HEK293 (cell line): ENCODE results near the gene SNTG2.

Experiments used
- CTCF ChIP-seq: fragments of 450-650 bp; formaldehyde crosslinking; IDR thresholded peaks from 2 replicates; pipeline ENCODE4 v1.5.1; 2016; ENCODE audit warnings: missing biosample characterization, missing genetic modification characterization
- IKZF3 ChIP-seq: fragments of 450-650 bp; IDR thresholded peaks from 2 replicates; pipeline ENCODE4 v1.5.0; 2018; ENCODE audit warnings: missing biosample characterization, mild to moderate bottlenecking, missing genetic modification characterization, moderate library complexity
- KLF10 ChIP-seq: fragments of 450-650 bp; IDR thresholded peaks from 2 replicates; pipeline ENCODE4 v1.5.1; 2018; ENCODE audit warnings: missing biosample characterization, mild to moderate bottlenecking, missing genetic modification characterization
- ZBTB1 ChIP-seq: fragments of 450-650 bp; formaldehyde crosslinking; IDR thresholded peaks from 2 replicates; pipeline ENCODE4 v1.5.1; 2016; ENCODE audit warnings: missing biosample characterization, missing genetic modification characterization
- ZNF112 ChIP-seq: fragments of 450-650 bp; formaldehyde crosslinking; IDR thresholded peaks from 2 replicates; pipeline ENCODE4 v1.5.0; 2017; ENCODE audit warnings: missing biosample characterization, missing genetic modification characterization
- ZNF398 ChIP-seq: fragments of 450-650 bp; formaldehyde crosslinking; IDR thresholded peaks from 2 replicates; pipeline ENCODE4 v1.5.1; 2017; ENCODE audit warnings: missing biosample characterization, missing genetic modification characterization
- ZNF645 ChIP-seq: fragments of 450-650 bp; formaldehyde crosslinking; IDR thresholded peaks from 2 replicates; pipeline ENCODE4; 2016; ENCODE audit warnings: missing biosample characterization, missing genetic modification characterization
- ZNF776 ChIP-seq: fragments of 450-650 bp; formaldehyde crosslinking; IDR thresholded peaks from 2 replicates; pipeline ENCODE4 v1.5.0; 2017; ENCODE audit warnings: missing biosample characterization, missing genetic modification characterization, borderline replicate concordance

- TF ChIP-seq CTCF (tag by site-specific recombination) (no peak), ZNF398 (tag by site-specific recombination) (no peak), ZNF112 (tag by site-specific recombination) (no peak), ZBTB1 (tag by site-specific recombination) (no peak), KLF10 (no peak), IKZF3 (tag by site-specific recombination) (no peak), ZNF645 (tag by site-specific recombination) (no peak), ZNF776 (tag by site-specific recombination) (no peak)
Observed at GRCh38 chr2:1137913-1138391, 187.3 kb downstream of the SNTG2 start.
